CD4-positive, alpha-beta T cell treated with Interleukin-21 for 1 hour (primary cell): ENCODE data around the gene E4F1.
A peak's percentile ranks its signal among the peaks of the same experiment; 100 is the strongest.

ENCODE experiments used
- DNase-seq: peaks from one replicate; pipeline ENCODE4 v3.0.0-alpha.2; 2020

The E4F1 gene

GRCh38 chr16:2206780-2207433, 16.5 kb upstream of the E4F1 start:
- DNase-seq: no peak

GRCh38 chr16:2207872-2208271, 15.5 kb upstream of the E4F1 start:
- DNase-seq: no peak

GRCh38 chr16:2208308-2208707, 15.1 kb upstream of the E4F1 start:
- no peak for DNase-seq

- DNase-seq: no peak
Observed at GRCh38 chr16:2208772-2209171, 14.6 kb upstream of the E4F1 start.

- DNase-seq: no peak
Observed at GRCh38 chr16:2209258-2210008, 14.0 kb upstream of the E4F1 start.

DNA sequence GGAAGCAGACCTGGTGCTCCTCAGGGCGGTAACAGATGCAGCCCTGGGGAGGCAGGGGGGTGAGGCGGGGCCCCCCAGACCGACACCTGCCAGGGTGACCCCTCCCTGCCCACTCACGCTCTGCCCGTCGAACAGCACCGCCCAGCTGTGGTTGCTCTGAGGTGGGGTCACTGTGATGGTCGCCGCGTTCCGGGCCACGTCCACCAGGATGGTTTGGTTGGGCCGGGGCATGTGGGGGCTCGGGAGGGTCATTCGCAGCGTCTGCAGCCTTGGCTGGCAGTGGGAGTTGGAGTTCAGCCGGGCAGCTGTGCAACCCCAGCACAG, 13.4 kb upstream of the E4F1 start:
- no peak for DNase-seq

- DNase-seq: no peak
Observed at GRCh38 chr16:2210386-2211365, 12.7 kb upstream of the E4F1 start, which contains the start of gene BRICD5. Gene BRICD5 (minus strand): TSS chr16:2210863. CDS start chr16:2210833, 30 bp downstream.

- no peak for DNase-seq
Observed at GRCh38 chr16:2211923-2212347, 11.5 kb upstream of the E4F1 start.

DNA sequence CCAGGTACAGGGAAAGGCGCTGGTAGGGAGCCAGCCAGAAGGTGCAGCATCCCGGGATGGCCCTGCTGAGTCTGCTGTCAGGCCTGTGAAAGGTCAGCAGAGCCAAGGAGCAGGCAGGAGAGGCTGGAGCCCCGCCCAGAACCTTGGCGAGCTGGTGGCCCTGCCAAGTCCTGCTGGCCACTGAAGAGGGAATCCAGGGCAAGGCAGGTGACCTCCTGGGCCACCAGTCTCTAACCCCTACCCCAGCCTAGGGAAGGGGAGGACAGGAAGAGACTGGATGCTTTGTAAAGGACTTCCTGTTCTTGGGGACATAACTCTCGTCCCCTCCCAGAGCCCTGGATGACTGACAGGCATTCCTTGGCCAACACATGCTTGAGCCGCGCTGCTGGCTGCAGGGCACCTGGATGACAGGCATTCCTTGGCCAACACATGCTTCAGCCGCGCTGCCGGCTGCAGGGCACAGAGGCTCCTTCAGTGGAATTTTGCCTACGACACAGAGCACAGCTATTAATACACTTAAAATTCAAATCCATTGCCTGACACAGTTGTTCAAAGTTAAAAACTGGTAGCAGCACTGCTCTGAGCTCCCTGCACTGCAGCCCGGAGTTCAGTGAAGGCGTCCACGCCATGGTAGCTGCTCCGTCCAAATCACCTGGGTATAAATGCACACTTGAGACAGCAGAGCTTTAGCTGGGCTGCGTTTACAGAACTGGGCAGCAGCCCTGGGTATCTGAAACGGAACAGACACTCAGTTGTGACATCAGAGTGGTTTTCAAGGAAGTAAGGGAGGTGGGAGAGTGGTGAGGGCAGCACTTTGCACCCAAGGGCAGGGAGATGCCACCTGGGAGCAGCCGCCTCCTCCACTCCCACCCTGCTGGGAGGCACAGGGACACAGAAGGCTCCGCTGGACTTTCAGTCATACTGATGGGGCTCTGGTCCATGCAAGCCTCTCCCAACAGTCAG, 10.7 kb upstream of the E4F1 start:
- DNase-seq: no peak

- DNase-seq: no peak
Observed at GRCh38 chr16:2213817-2214718, 9.3 kb upstream of the E4F1 start.

- DNase-seq: no peak
Observed at GRCh38 chr16:2214719-2214968, 8.7 kb upstream of the E4F1 start, which contains the start of gene PGP. Gene PGP (minus strand): TSS chr16:2214840. CDS start chr16:2214777, 63 bp downstream.

- DNase-seq: no peak
Observed at GRCh38 chr16:2216330-2216729, 7.1 kb upstream of the E4F1 start.

GRCh38 chr16:2223942-2224486, 623 bp downstream of the E4F1 start:
- DNase-seq: peak; percentile 20

DNA sequence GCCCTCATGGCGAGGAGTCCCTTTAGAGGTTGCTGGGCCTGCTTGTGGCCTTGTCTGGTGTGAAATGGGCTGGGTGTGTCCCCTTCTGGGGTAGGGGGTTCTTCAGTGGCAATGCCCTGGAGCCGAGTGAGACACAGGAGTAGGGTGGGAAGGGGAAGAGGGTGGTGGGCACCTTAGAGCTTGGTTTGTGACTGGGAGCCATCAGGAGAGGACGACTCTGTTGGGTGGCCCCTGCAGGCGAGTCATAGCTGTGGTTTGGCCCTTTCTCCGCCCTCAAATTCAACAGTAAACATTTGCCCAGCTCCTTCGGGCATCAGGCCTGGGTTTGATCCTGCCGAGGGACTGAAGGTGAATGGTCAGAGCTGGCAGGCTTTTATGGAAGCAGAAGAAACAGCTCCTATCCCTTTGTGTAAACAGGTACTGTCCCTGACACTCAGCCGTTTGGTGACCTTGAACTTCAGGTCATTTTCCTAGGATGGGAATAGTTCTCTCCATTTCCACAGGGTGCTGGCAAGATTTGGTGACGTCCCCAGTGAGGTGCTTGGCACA, 2.9 kb downstream of the E4F1 start:
- DNase-seq: no peak

DNA sequence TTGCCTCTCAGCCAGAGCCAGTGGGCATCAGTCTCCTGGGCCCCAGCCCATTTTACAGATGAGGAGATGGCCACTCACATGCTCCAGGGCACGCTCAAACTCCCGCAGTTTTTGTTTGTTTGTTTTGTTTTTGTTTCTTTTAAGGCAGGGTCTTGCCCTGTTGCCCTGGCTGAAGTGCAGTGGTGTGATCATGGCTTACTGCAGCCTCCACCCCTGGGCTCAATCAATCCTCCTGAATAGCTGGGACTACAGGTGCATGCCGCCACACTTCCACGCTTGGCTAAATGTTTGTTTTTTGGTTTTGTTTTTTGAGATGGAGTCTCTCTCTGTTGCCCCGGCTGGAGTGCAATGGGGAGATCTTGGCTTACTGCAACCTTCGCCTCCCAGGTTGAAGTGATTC, 3.5 kb downstream of the E4F1 start:
- DNase-seq: no peak

- no peak for DNase-seq
Observed at GRCh38 chr16:2228161-2228824, 4.9 kb downstream of the E4F1 start.

GRCh38 chr16:2229091-2229490, 5.7 kb downstream of the E4F1 start:
- DNase-seq: no peak

DNA sequence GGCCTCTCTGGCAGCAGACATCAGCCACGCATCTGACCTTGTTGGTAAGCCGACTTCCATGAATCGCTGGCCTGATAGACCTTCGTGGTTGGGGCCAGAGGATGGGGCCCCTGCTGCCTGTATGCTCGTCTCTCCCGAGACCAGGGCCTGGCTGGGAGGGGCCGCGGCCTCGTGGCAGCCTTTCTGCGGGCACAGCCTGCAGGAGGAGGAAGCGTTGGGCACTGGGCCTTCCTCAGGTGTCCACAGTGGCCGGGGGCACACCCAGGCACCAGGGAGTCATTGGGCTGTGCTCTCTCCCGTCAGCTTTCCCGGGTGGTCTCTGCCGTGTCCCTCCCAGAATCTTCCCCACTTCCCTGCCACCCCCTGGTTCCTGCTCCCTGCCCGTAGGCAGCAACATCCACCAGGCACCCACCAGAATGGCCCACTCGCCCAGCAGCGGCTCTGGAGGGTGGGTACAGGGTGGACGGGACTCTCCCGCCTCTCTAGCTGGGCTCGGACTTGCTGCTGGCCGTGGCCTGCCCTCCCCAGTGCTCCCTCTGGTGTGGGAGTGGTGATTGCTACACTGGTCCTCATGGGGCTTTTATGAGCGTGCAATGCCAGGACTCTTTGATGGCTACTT, 6.3 kb downstream of the E4F1 start:
- no peak for DNase-seq

GRCh38 chr16:2230376-2230775, 7.0 kb downstream of the E4F1 start:
- DNase-seq: no peak
